ENCODE measurements around the gene ITGB3. TPM values are rescaled to one million over a fixed set of nuclear protein-coding genes. Genes with fewer than 3 reads are reported as not detected.
A peak's percentile ranks its signal among the peaks of the same experiment; 100 is the strongest.
"Not testable (repeated sequence)": the region's sequence is repeated elsewhere in the genome, so short reads cannot be mapped to it uniquely, and the experiment has no call there.

ITGB3 gene
- total RNA-seq, 5 donors from 2014 or later (not counting 1 experiment from before 2014, with no cell fraction given), result 0.22 to 3.8 (median 0.26) TPM

DNA sequence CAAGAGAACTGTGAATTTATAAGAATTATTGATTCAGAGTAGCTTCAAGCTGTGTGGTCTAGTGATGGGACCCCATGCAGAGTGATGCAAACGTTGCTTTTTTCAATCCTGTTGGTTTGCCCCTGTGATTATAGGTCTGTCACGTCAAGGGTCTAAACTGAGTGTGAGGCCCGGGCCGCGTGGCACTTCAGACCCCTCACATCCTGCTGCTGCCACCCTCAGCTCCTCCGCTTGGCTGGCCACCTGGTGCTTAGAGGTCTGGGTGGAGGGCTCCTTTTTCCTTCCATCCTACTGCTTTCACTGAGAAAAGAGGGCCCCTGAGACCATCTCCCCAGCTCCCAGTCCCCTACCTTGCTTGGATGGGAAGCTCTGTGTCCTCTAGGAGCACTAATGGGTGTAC is 32.5 kb upstream of the ITGB3 start:
- peaks cover 7 to 47% of the 10 kb centered on the region in 2 experiments for H3K4me1 ChIP-seq (ENCODE audit: control insufficient read depth in 1 of 2, extremely low read depth in 1 of 2, insufficient read depth in 2 of 2, low read length in 2 of 2)
- H3K9me3 ChIP-seq, result no peaks in the 10 kb centered on the region
- no CpG with 5 or more reads among the region's 6 CpGs for WGBS (ENCODE audit: insufficient coverage)
- no peaks in the 10 kb centered on the region for H3K9me3 Mint-ChIP-seq
- DNase-seq, result no peak
- peaks cover 23 to 45% (median 43%) of the 10 kb centered on the region in 3 donors for H3K4me1 Mint-ChIP-seq
- ATAC-seq (replicated peaks in 1 of 4), result no peak
- no peaks in the 10 kb centered on the region for H3K36me3 ChIP-seq (ENCODE audit: control insufficient read depth in 2 of 2, extremely low read depth in 1 of 2, insufficient read depth in 1 of 2, low read length in 1 of 2)
- H3K36me3 Mint-ChIP-seq, result no peaks in the 10 kb centered on the region
- H3K27me3 Mint-ChIP-seq, result no peaks in the 10 kb centered on the region
- ChIA-PET POLR2A (no interaction called here), CTCF (interaction anchor here in 1 of 2 donors (0.5 to 0.8 kb wide), 3 partner anchors 27 to 1415 kb away, joined by 3 to 7 read pairs (median 5); no protein-coding TSS in a partner anchor)
- H3K4me3 ChIP-seq (ENCODE audit: control insufficient read depth in 1 of 2, extremely low read depth in 1 of 2, low read length in 1 of 2), result no peak overlapping the region
- H3K4me3 Mint-ChIP-seq, result no peak overlapping the region
- peaks cover 0 to 2% of the 10 kb centered on the region in 2 experiments for H3K27me3 ChIP-seq (replicated peaks in 1 of 2; ENCODE audit: control insufficient read depth in 2 of 2, extremely low read depth in 1 of 2, insufficient read depth in 2 of 2, low read length in 1 of 2)
- peak overlapping the region in 1 of 2 donors; percentile 55 for H3K27ac Mint-ChIP-seq
- peak overlapping the region; percentile 56 for H3K27ac ChIP-seq (ENCODE audit: low read length)

DNA sequence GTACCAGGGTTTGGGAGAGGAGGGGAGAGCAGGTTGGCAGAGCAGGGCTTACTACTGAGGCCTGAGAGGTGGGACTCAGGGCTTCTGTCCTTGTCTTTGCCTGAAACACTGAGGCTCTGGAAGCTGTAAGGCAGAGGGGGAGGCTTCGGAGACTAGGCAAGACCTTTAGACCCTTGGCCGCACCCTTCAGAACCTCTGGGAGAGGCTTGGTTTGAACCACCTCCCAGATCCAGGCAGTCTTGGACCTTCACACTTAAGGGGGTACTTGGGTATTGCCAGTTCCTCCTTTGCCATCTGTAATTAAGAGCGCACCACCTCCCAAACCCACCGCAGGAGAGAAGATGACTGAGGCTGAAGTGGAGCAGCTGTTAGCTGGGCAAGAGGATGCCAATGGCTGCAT is 31.6 kb upstream of the ITGB3 start:
- Mint-ChIP-seq H3K9me3 (no peaks in the 10 kb centered on the region), H3K36me3 (no peaks in the 10 kb centered on the region), H3K4me1 (peaks cover 23 to 42% (median 40%) of the 10 kb centered on the region in 3 donors), H3K27ac (no peak overlapping the region), H3K27me3 (no peaks in the 10 kb centered on the region), H3K4me3 (no peak overlapping the region)
- DNase-seq (no peak), ATAC-seq (replicated peaks in 1 of 4) (no peak)
- Histone ChIP-seq H3K4me1 (ENCODE audit: control insufficient read depth in 1 of 2, extremely low read depth in 1 of 2, insufficient read depth in 2 of 2, low read length in 2 of 2) (peaks cover 5 to 41% of the 10 kb centered on the region in 2 experiments), H3K27ac (ENCODE audit: low read length) (no peak overlapping the region), H3K4me3 (ENCODE audit: control insufficient read depth in 1 of 2, extremely low read depth in 1 of 2, low read length in 1 of 2) (no peak overlapping the region), H3K36me3 (ENCODE audit: control insufficient read depth in 2 of 2, extremely low read depth in 1 of 2, insufficient read depth in 1 of 2, low read length in 1 of 2) (no peaks in the 10 kb centered on the region), H3K9me3 (no peaks in the 10 kb centered on the region), H3K27me3 (replicated peaks in 1 of 2; ENCODE audit: control insufficient read depth in 2 of 2, extremely low read depth in 1 of 2, insufficient read depth in 2 of 2, low read length in 1 of 2) (peaks cover 0 to 2% of the 10 kb centered on the region in 2 experiments)
- POLR2A ChIA-PET, result no interaction called here
- WGBS (ENCODE audit: insufficient coverage), result 100% methylated on average over 1 of the region's 4 CpGs
- CTCF ChIA-PET, result no interaction called here

DNA sequence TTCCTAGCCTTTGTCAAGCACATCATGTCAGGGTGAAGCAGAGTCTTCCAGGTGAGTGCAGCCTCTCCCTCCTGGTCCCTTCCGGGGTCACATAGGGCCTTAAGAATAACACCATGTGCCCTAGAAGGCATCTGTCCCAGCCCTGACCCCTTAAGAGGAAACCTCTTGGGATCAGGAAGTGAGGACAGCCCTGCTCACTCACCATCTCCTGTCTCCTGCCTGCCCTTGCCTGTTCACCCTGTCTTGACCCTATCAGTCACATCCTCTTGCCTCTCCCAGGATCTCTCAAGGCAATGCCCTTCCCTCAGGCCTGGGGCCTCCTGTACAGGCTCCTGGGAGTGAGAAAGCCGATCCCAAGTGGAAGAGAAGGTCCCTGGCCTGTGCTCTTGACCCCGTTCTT is 30.6 kb upstream of the ITGB3 start:
- Histone ChIP-seq H3K27ac (ENCODE audit: low read length) (no peak overlapping the region), H3K27me3 (replicated peaks in 1 of 2; ENCODE audit: control insufficient read depth in 2 of 2, extremely low read depth in 1 of 2, insufficient read depth in 2 of 2, low read length in 1 of 2) (peaks cover 0 to 2% of the 10 kb centered on the region in 2 experiments), H3K4me3 (ENCODE audit: control insufficient read depth in 1 of 2, extremely low read depth in 1 of 2, low read length in 1 of 2) (no peak overlapping the region), H3K4me1 (ENCODE audit: control insufficient read depth in 1 of 2, extremely low read depth in 1 of 2, insufficient read depth in 2 of 2, low read length in 2 of 2) (peaks cover 4 to 32% of the 10 kb centered on the region in 2 experiments), H3K36me3 (ENCODE audit: control insufficient read depth in 2 of 2, extremely low read depth in 1 of 2, insufficient read depth in 1 of 2, low read length in 1 of 2) (no peaks in the 10 kb centered on the region), H3K9me3 (no peaks in the 10 kb centered on the region)
- ChIA-PET POLR2A (no interaction called here), CTCF (no interaction called here)
- Mint-ChIP-seq H3K27ac (no peak overlapping the region), H3K36me3 (no peaks in the 10 kb centered on the region), H3K4me1 (peaks cover 23 to 35% (median 35%) of the 10 kb centered on the region in 3 donors), H3K27me3 (no peaks in the 10 kb centered on the region), H3K9me3 (no peaks in the 10 kb centered on the region), H3K4me3 (no peak overlapping the region)
- 95% methylated on average over 2 of the region's 3 CpGs for WGBS (ENCODE audit: insufficient coverage)
- ATAC-seq (replicated peaks in 1 of 4) (no peak), DNase-seq (no peak)

DNA sequence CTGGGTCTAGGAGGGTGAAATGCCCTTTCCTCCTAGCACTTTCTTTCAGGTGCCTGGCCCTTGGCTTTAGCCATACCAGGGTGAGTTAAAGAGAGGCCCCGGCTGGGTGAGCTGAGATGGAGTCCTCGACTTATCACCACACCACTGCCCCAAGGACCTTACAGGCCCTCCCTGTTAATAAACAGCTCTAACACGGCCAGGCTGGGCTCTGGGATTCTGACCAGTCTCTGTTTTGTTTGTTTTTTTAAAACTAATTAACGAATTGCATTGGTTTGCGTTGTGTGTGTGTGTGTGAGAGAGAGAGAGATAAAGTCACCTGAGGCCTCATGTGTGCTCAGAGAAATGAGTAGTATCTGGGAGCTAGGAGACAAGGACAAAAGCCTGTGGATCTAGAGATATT is 30.2 kb upstream of the ITGB3 start:
- no peak overlapping the region for H3K4me3 Mint-ChIP-seq
- H3K27me3 Mint-ChIP-seq, result no peaks in the 10 kb centered on the region
- DNase-seq (no peak), ATAC-seq (replicated peaks in 1 of 4) (no peak)
- no peaks in the 10 kb centered on the region for H3K36me3 Mint-ChIP-seq
- Histone ChIP-seq H3K27ac (ENCODE audit: low read length) (no peak overlapping the region), H3K9me3 (no peaks in the 10 kb centered on the region), H3K27me3 (replicated peaks in 1 of 2; ENCODE audit: control insufficient read depth in 2 of 2, extremely low read depth in 1 of 2, insufficient read depth in 2 of 2, low read length in 1 of 2) (peaks cover 0 to 2% of the 10 kb centered on the region in 2 experiments), H3K4me3 (ENCODE audit: control insufficient read depth in 1 of 2, extremely low read depth in 1 of 2, low read length in 1 of 2) (no peak overlapping the region), H3K4me1 (ENCODE audit: control insufficient read depth in 1 of 2, extremely low read depth in 1 of 2, insufficient read depth in 2 of 2, low read length in 2 of 2) (peaks cover 3 to 30% of the 10 kb centered on the region in 2 experiments), H3K36me3 (ENCODE audit: control insufficient read depth in 2 of 2, extremely low read depth in 1 of 2, insufficient read depth in 1 of 2, low read length in 1 of 2) (no peaks in the 10 kb centered on the region)
- H3K27ac Mint-ChIP-seq, result no peak overlapping the region
- ChIA-PET CTCF (no interaction called here), POLR2A (interaction anchor here in 1 of 2 donors (0.5 kb wide), 1 partner anchor 24 kb away, joined by 4 read pairs; no protein-coding TSS in a partner anchor)
- H3K9me3 Mint-ChIP-seq, result no peaks in the 10 kb centered on the region
- 93% methylated on average over 3 of the region's 5 CpGs for WGBS (ENCODE audit: insufficient coverage)
- peaks cover 21 to 32% (median 32%) of the 10 kb centered on the region in 3 donors for H3K4me1 Mint-ChIP-seq

DNA sequence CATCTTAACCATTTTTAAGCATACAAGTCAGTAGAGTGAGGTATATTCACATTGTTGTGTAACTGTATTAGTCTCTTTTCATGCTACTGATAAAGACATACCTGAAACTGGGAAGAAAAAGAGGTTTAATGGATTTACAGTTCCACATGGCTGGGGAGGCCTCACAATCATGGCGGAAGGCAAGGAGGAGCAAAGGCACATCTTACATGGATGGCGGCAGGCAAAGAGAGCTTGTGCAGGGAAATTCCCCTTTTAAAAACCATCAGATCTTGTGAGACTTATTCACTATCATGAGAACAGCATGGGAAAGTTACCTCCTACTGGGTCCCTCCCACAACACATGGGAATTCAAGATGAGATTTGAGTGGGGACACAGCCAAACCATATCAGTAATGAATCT is 29.6 kb upstream of the ITGB3 start:
- not testable (repeated sequence) for H3K27ac Mint-ChIP-seq, H3K4me3 Mint-ChIP-seq

DNA sequence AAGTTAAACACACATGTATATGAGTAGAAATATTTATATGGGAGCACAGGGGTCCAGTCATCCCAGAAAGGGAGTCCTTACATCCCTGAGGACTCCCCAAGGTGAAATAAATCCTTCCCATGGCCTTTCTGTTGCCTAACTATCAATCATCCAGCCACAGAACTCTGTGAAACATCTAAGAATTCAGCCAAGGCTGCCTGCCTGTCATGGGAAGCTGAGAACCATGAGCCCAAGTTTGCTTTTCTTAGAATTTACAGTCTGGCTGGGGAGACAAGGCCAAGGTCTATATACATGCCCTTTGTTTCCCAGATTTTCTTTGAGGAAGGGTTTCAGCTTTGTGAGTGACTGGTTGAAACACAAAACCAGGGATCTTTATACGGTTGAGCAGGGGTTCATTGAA is 28.7 kb upstream of the ITGB3 start:
- Mint-ChIP-seq H3K36me3 (no peaks in the 10 kb centered on the region), H3K4me3 (no peak overlapping the region), H3K4me1 (peaks cover 24 to 25% (median 25%) of the 10 kb centered on the region in 3 donors), H3K27me3 (no peaks in the 10 kb centered on the region), H3K9me3 (no peaks in the 10 kb centered on the region), H3K27ac (no peak overlapping the region)
- Histone ChIP-seq H3K27me3 (replicated peaks in 1 of 2; ENCODE audit: control insufficient read depth in 2 of 2, extremely low read depth in 1 of 2, insufficient read depth in 2 of 2, low read length in 1 of 2) (peaks cover 0 to 2% of the 10 kb centered on the region in 2 experiments), H3K4me3 (ENCODE audit: control insufficient read depth in 1 of 2, extremely low read depth in 1 of 2, low read length in 1 of 2) (no peak overlapping the region), H3K36me3 (ENCODE audit: control insufficient read depth in 2 of 2, extremely low read depth in 1 of 2, insufficient read depth in 1 of 2, low read length in 1 of 2) (no peaks in the 10 kb centered on the region), H3K9me3 (no peaks in the 10 kb centered on the region), H3K27ac (ENCODE audit: low read length) (no peak overlapping the region), H3K4me1 (ENCODE audit: control insufficient read depth in 1 of 2, extremely low read depth in 1 of 2, insufficient read depth in 2 of 2, low read length in 2 of 2) (peaks cover 5 to 21% of the 10 kb centered on the region in 2 experiments)
- ChIA-PET CTCF (no interaction called here), POLR2A (no interaction called here)
- WGBS (ENCODE audit: insufficient coverage), result 83% methylated on average over 1 of the region's 1 CpG
- ATAC-seq (replicated peaks in 1 of 4), result no peak
- DNase-seq, result no peak

More for the DNA sequence above, 29.6 kb upstream of the ITGB3 start:
- H3K4me1 ChIP-seq (ENCODE audit: control insufficient read depth in 1 of 2, extremely low read depth in 1 of 2, insufficient read depth in 2 of 2, low read length in 2 of 2), result peaks cover 3 to 23% of the 10 kb centered on the region in 2 experiments
- H3K9me3 ChIP-seq; H3K36me3 Mint-ChIP-seq; H3K27me3 Mint-ChIP-seq; ATAC-seq (replicated peaks in 1 of 4); H3K27me3 ChIP-seq (replicated peaks in 1 of 2; ENCODE audit: control insufficient read depth in 2 of 2, extremely low read depth in 1 of 2, insufficient read depth in 2 of 2, low read length in 1 of 2); H3K27ac ChIP-seq (ENCODE audit: low read length); H3K9me3 Mint-ChIP-seq; H3K36me3 ChIP-seq (ENCODE audit: control insufficient read depth in 2 of 2, extremely low read depth in 1 of 2, insufficient read depth in 1 of 2, low read length in 1 of 2); H3K4me3 ChIP-seq (ENCODE audit: control insufficient read depth in 1 of 2, extremely low read depth in 1 of 2, low read length in 1 of 2); DNase-seq; CTCF ChIA-PET: not testable (repeated sequence)
- 93% methylated on average over 2 of the region's 2 CpGs for WGBS (ENCODE audit: insufficient coverage)
- POLR2A ChIA-PET, result interaction anchor here in 1 of 2 donors (0.5 kb wide), 1 partner anchor 25 kb away, joined by 4 read pairs; no protein-coding TSS in a partner anchor
- peaks cover 18 to 26% (median 25%) of the 10 kb centered on the region in 3 donors for H3K4me1 Mint-ChIP-seq
